ENCODE data around the gene MAP3K9.

- no peak for TF ChIP-seq CTCF (IDR thresholded peaks at IDR 0.05)
- TF ChIP-seq PREB (CRISPR knock-in tag; IDR thresholded peaks at IDR 0.05; ENCODE audit: borderline replicate concordance), result no peak
- TF ChIP-seq USF1 (CRISPR knock-in tag; IDR thresholded peaks at IDR 0.05), result no peak
- no peak for TF ChIP-seq TEAD4 (CRISPR knock-in tag; IDR thresholded peaks at IDR 0.05)
These were observed 92.8 kb downstream of the MAP3K9 start for GRCh38 chr14:70716483-70716882.

Data from WTC11 (cell line).